ENCODE data around the gene ANO1.

Gene ANO1

DNA sequence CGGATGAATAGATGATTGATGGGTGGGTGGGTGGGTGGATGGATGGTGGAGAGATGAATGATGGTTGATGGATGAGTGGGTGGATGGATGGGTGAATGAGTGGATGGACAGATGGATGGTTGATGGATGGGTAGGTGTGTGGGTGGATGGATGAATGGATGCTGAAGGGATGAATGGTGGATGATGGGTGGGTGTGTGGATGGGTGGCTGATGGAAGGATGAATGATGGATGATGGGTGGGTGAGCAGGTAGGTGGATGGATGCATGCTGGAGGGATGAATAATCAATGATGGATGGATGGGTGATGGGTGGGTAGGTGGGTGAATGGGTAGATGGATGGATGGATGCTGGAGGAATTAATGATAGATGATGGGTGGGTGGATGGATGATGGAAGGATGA is 40.5 kb downstream of the ANO1 start:
- TF ChIP-seq TCF12 (IDR thresholded peaks at IDR 0.05; ENCODE audit: low read depth) (no peak), TEAD4 (IDR thresholded peaks at IDR 0.05) (no peak), TAF1 (IDR thresholded peaks at IDR 0.05; ENCODE audit: low read depth) (no peak), ZBTB7A (IDR thresholded peaks at IDR 0.05; ENCODE audit: low read depth) (no peak), EP300 (IDR thresholded peaks at IDR 0.05; ENCODE audit: borderline replicate concordance) (no peak), RAD21 (IDR thresholded peaks at IDR 0.05; ENCODE audit: low read depth) (no peak), YY1 (IDR thresholded peaks at IDR 0.05; ENCODE audit: low read depth) (no peak), EGR1 (IDR thresholded peaks at IDR 0.05) (no peak), FOXM1 (IDR thresholded peaks at IDR 0.05; ENCODE audit: borderline replicate concordance, low read depth) (no peak), CEBPB (IDR thresholded peaks at IDR 0.05) (no peak), NFIC (IDR thresholded peaks at IDR 0.05) (no peak), CREB1 (IDR thresholded peaks at IDR 0.05; ENCODE audit: low read depth) (no peak)
- TF ChIP-seq, protein P1, sequence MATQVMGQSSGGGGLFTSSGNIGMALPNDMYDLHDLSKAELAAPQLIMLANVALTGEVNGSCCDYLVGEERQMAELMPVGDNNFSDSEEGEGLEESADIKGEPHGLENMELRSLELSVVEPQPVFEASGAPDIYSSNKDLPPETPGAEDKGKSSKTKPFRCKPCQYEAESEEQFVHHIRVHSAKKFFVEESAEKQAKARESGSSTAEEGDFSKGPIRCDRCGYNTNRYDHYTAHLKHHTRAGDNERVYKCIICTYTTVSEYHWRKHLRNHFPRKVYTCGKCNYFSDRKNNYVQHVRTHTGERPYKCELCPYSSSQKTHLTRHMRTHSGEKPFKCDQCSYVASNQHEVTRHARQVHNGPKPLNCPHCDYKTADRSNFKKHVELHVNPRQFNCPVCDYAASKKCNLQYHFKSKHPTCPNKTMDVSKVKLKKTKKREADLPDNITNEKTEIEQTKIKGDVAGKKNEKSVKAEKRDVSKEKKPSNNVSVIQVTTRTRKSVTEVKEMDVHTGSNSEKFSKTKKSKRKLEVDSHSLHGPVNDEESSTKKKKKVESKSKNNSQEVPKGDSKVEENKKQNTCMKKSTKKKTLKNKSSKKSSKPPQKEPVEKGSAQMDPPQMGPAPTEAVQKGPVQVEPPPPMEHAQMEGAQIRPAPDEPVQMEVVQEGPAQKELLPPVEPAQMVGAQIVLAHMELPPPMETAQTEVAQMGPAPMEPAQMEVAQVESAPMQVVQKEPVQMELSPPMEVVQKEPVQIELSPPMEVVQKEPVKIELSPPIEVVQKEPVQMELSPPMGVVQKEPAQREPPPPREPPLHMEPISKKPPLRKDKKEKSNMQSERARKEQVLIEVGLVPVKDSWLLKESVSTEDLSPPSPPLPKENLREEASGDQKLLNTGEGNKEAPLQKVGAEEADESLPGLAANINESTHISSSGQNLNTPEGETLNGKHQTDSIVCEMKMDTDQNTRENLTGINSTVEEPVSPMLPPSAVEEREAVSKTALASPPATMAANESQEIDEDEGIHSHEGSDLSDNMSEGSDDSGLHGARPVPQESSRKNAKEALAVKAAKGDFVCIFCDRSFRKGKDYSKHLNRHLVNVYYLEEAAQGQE (IDR thresholded peaks at IDR 0.05; ENCODE audit: low read depth) = no peak
- TF ChIP-seq, protein P2, sequence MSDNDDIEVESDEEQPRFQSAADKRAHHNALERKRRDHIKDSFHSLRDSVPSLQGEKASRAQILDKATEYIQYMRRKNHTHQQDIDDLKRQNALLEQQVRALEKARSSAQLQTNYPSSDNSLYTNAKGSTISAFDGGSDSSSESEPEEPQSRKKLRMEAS (IDR thresholded peaks at IDR 0.05) = no peak
- TF ChIP-seq, protein P3, sequence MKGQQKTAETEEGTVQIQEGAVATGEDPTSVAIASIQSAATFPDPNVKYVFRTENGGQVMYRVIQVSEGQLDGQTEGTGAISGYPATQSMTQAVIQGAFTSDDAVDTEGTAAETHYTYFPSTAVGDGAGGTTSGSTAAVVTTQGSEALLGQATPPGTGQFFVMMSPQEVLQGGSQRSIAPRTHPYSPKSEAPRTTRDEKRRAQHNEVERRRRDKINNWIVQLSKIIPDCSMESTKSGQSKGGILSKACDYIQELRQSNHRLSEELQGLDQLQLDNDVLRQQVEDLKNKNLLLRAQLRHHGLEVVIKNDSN (IDR thresholded peaks at IDR 0.05) = no peak

DNA sequence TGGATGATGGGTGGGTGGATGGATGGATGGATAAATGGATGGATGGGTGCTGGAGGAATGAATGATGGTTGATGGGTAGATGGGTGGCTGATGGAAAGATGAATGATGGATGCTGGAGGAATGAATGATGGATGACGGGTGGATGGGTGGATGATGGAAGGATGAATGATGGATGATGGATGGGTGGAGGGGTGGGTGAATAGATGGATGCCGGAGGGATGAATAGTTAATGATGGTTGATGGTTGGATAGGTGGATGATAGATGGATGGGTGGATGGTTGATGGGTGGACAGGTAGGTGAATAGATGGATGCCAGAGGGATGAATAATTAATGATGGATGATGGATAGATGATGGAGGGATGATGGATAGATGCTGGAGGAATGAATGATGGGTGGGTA is 41.4 kb downstream of the ANO1 start:
- TF ChIP-seq CEBPB (IDR thresholded peaks at IDR 0.05) (no peak), EP300 (IDR thresholded peaks at IDR 0.05; ENCODE audit: borderline replicate concordance) (no peak), TEAD4 (IDR thresholded peaks at IDR 0.05) (no peak)
- TF ChIP-seq, protein P3 (IDR thresholded peaks at IDR 0.05) = no peak
- TF ChIP-seq, protein P2 (IDR thresholded peaks at IDR 0.05) = no peak

DNA sequence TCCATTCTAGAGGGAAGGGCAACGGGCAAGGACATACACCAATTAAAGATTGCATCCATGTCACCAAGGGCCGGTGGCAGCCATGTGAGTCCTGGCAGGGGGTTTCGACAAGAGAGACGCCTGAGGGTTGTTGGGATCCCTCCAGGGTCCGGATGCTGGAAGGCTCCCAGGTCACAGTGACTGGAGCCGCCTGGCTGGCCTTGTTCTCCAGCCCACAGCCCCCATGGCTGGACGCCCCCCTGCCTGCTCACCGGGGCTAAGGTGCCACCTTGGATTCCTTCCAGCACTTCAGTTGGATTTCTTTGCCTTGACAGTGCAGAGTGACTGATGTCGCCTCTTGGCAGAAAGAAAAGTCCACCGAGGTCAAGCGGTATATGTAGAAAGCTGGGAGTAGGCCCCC is 42.6 kb downstream of the ANO1 start:
- TF ChIP-seq CREB1 (IDR thresholded peaks at IDR 0.05; ENCODE audit: low read depth) = no peak
- TF ChIP-seq ZBTB7A (IDR thresholded peaks at IDR 0.05; ENCODE audit: low read depth) = no peak
- 0 out of 2 replicates have a peak, but pooled peaks have one; percentile 38 for TF ChIP-seq TCF12 (IDR thresholded peaks at IDR 0.05; ENCODE audit: low read depth)
- TF ChIP-seq TEAD4 (IDR thresholded peaks at IDR 0.05) = no peak
- TF ChIP-seq, protein P3 (IDR thresholded peaks at IDR 0.05) = no peak
- TF ChIP-seq, protein P2 (IDR thresholded peaks at IDR 0.05) = no peak
- peak; percentile 62 for TF ChIP-seq NFIC (IDR thresholded peaks at IDR 0.05)
- TF ChIP-seq RAD21 (IDR thresholded peaks at IDR 0.05; ENCODE audit: low read depth) = no peak
- TF ChIP-seq EP300 (IDR thresholded peaks at IDR 0.05; ENCODE audit: borderline replicate concordance) = peak; percentile 57; the same call in 1 of the 2 replicates

DNA sequence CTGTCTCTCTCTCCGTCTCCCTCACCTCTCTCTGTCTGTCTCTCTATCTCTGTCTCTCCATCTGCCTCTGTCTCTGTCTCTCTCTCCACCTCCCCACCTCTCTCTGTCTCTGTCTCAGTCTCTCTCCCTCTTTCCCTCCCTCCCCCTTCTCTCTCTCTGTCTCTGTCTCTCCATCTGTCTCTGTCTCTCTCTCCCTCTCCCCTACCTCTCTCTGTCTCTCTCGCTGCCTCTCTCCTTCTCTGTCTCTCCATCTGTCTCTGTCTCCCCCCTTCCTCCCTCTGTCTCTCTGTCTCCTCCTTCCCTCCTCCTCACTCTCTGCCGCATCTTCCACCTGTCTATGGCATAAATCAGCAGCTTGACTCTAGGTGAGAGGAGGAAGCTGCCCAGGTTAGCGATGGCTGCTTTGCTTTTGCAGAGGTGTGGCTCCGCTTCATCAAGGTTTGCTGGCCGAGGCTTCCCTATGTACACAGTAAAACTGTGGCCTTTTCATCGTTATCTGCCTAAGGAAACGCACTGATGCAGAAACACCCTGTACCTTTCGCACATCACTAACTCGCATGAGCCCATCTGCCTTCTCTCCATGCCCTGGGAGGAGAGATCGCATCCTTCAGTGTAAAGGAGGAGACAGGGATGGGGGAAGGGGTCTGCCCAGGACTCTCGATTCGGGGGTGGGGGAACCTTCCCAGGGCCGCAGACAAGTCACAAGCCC is 44.5 kb downstream of the ANO1 start:
- TF ChIP-seq CREB1 (IDR thresholded peaks at IDR 0.05; ENCODE audit: low read depth) = no peak
- TF ChIP-seq YY1 (IDR thresholded peaks at IDR 0.05; ENCODE audit: low read depth) = no peak
- TF ChIP-seq TCF12 (IDR thresholded peaks at IDR 0.05; ENCODE audit: low read depth) = no peak
- TF ChIP-seq EGR1 (IDR thresholded peaks at IDR 0.05) = no peak
- TF ChIP-seq, protein P2 (IDR thresholded peaks at IDR 0.05) = no peak
- TF ChIP-seq ZBTB7A (IDR thresholded peaks at IDR 0.05; ENCODE audit: low read depth) = no peak
- no peak for TF ChIP-seq TAF1 (IDR thresholded peaks at IDR 0.05; ENCODE audit: low read depth)

DNA sequence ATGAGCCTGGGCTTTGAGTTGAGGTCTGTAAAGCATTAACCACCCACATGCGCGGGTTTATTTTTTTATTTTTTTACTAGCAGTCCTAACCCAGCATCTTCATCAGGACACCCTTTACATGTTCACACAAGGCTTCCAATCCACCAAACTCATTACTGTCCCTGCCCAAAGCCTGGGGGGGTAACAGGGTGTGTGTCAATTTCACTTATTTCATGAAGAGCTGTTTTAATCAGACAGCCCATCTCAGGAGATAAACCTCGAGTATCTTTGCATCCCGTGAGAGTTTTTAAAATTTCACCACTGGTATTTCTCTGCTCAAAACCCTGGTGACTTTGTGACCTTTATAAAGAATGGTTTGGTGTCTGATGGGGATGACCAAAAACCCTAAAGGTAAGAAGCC is 45.6 kb downstream of the ANO1 start:
- TF ChIP-seq YY1 (IDR thresholded peaks at IDR 0.05; ENCODE audit: low read depth) (no peak), EP300 (IDR thresholded peaks at IDR 0.05; ENCODE audit: borderline replicate concordance) (no peak), TCF12 (IDR thresholded peaks at IDR 0.05; ENCODE audit: low read depth) (no peak), FOXM1 (IDR thresholded peaks at IDR 0.05; ENCODE audit: borderline replicate concordance, low read depth) (no peak), TEAD4 (IDR thresholded peaks at IDR 0.05) (no peak), NFIC (IDR thresholded peaks at IDR 0.05) (no peak), CEBPB (IDR thresholded peaks at IDR 0.05) (no peak)

DNA sequence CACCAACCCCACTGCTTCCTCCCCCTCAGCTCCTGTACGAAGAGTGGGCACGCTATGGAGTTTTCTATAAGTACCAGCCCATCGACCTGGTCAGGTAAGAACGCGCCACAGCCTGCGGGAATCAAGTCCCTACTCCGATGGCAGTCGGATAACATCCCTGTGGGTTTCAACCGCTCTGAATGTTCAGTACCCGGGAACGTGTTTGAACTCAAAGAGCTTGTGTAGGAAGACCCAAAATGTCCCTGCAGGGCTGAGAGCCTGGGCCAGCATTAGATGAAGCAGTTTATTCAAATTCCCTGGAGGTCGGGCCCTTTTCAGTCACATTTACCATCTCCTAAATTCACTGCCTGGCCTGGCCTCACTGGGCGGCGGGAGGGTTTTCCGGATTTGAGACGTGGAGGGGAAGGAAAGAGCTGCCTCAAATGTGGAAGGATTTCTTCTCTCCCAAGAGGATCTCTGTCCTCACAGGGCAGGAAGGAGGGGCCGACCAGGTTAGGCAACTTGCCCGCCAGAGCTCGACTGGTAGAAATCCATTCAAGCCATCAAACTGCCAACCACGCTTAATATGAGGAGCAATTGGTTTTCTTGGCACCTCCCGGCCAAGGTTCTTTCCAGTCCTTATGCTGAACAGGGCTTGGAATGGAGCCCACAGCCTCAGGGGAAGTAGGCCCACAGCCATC is 46.3 kb downstream of the ANO1 start:
- TF ChIP-seq TCF12 (IDR thresholded peaks at IDR 0.05; ENCODE audit: low read depth) (no peak), EGR1 (IDR thresholded peaks at IDR 0.05) (no peak), CREB1 (IDR thresholded peaks at IDR 0.05; ENCODE audit: low read depth) (no peak), TAF1 (IDR thresholded peaks at IDR 0.05; ENCODE audit: low read depth) (no peak), FOXM1 (IDR thresholded peaks at IDR 0.05; ENCODE audit: borderline replicate concordance, low read depth) (no peak), NFIC (IDR thresholded peaks at IDR 0.05) (no peak), CEBPB (IDR thresholded peaks at IDR 0.05) (no peak), EP300 (IDR thresholded peaks at IDR 0.05; ENCODE audit: borderline replicate concordance) (no peak), RAD21 (IDR thresholded peaks at IDR 0.05; ENCODE audit: low read depth) (no peak), YY1 (IDR thresholded peaks at IDR 0.05; ENCODE audit: low read depth) (no peak), ZBTB7A (IDR thresholded peaks at IDR 0.05; ENCODE audit: low read depth) (no peak), TEAD4 (IDR thresholded peaks at IDR 0.05) (no peak)
- TF ChIP-seq, protein P3 (IDR thresholded peaks at IDR 0.05) = no peak
- TF ChIP-seq, protein P2 (IDR thresholded peaks at IDR 0.05) = no peak
- TF ChIP-seq, protein P1 (IDR thresholded peaks at IDR 0.05; ENCODE audit: low read depth) = no peak

All from Ishikawa (cell line).